Parathyroid adenoma (tissue), 2 donors: ENCODE data around the gene C12orf43.

Source experiments
- H2AFZ ChIP-seq: fragments of 300-600 bp; sonication (generic); one replicate; pipeline ENCODE4 v1.7.0; 2017; ENCODE audit warnings: antibody characterized with exemption, mild to moderate bottlenecking
- H3K27ac ChIP-seq: fragments of 300-600 bp; sonication (generic); one replicate; pipeline ENCODE4 v1.7.0; 2017
- H3K27me3 ChIP-seq: fragments of 300-600 bp; sonication (generic); one replicate; pipeline ENCODE4 v1.7.0; 2017; ENCODE audit warnings: low read length; ENCODE audit not compliant: control insufficient read depth, insufficient read depth
- H3K36me3 ChIP-seq: fragments of 300-600 bp; sonication (generic); one replicate; pipeline ENCODE4 v1.7.0; 2017; ENCODE audit warnings: low read length; ENCODE audit not compliant: control insufficient read depth, insufficient read depth
- H3K4me1 ChIP-seq: fragments of 300-600 bp; sonication (generic); one replicate; pipeline ENCODE4 v1.7.0; 2017; ENCODE audit warnings: control low read depth
- H3K4me2 ChIP-seq: fragments of 300-600 bp; sonication (generic); one replicate; pipeline ENCODE4 v1.7.0; 2017; ENCODE audit warnings: low read length
- H3K4me3 ChIP-seq: fragments of 300-600 bp; sonication (generic); one replicate; pipeline ENCODE4 v1.7.0; 2017; ENCODE audit warnings: low read depth, low read length
- H3K79me2 ChIP-seq: fragments of 300-600 bp; sonication (generic); one replicate; pipeline ENCODE4 v1.7.0; 2017; ENCODE audit warnings: control low read depth
- H3K9ac ChIP-seq: fragments of 300-600 bp; sonication (generic); one replicate; pipeline ENCODE4 v1.7.0; 2017; ENCODE audit warnings: mild to moderate bottlenecking
- H3K9me3 ChIP-seq: fragments of 300-600 bp; sonication (generic); one replicate; pipeline ENCODE4 v1.7.0; 2017; ENCODE audit warnings: low read length; ENCODE audit not compliant: control insufficient read depth
- CTCF ChIP-seq: fragments of 300-600 bp; sonication (generic); IDR thresholded peaks from one replicate; pipeline ENCODE4 v1.7.0; 2017; ENCODE audit warnings: antibody characterized with exemption, mild to moderate bottlenecking
- donor health status: primary hyperparathyroidism.

Gene C12orf43

GRCh38 chr12:121030576-121031212 is 14.4 kb upstream of the C12orf43 start:
- H2AFZ ChIP-seq: no peak overlapping the region
- H3K27ac ChIP-seq: no peak overlapping the region
- H3K36me3 ChIP-seq: no peaks in the 10 kb centered on the region
- H3K79me2 ChIP-seq: no peaks in the 10 kb centered on the region
- H3K9me3 ChIP-seq: no peaks in the 10 kb centered on the region
- H3K4me2 ChIP-seq: no peak overlapping the region
- no peak for TF ChIP-seq CTCF
- no peak overlapping the region for H3K9ac ChIP-seq
- no peaks in the 10 kb centered on the region for H3K27me3 ChIP-seq
- H3K4me1 ChIP-seq: peaks cover 4% of the 10 kb centered on the region
- H3K4me3 ChIP-seq: no peak overlapping the region

- H3K4me1 ChIP-seq: peaks cover 4% of the 10 kb centered on the region
- H3K27ac ChIP-seq: peak overlapping the region; percentile 5
- H3K27me3 ChIP-seq: no peaks in the 10 kb centered on the region
- H2AFZ ChIP-seq: peak overlapping the region; percentile 54
- H3K79me2 ChIP-seq: no peaks in the 10 kb centered on the region
- TF ChIP-seq CTCF: peak; percentile 21
- H3K9ac ChIP-seq: no peak overlapping the region
- peak overlapping the region; percentile 17 for H3K4me2 ChIP-seq
- H3K4me3 ChIP-seq: no peak overlapping the region
- no peaks in the 10 kb centered on the region for H3K9me3 ChIP-seq
- no peaks in the 10 kb centered on the region for H3K36me3 ChIP-seq
These were observed 10.2 kb upstream of the C12orf43 start for GRCh38 chr12:121026274-121027045.

GRCh38 chr12:121025442-121026226 is 9.3 kb upstream of the C12orf43 start:
- Histone ChIP-seq H3K36me3 (no peaks in the 10 kb centered on the region), H3K4me1 (peaks cover 4% of the 10 kb centered on the region), H3K9ac (no peak overlapping the region), H3K79me2 (no peaks in the 10 kb centered on the region), H3K27me3 (no peaks in the 10 kb centered on the region), H3K9me3 (no peaks in the 10 kb centered on the region), H3K4me2 (peak overlapping the region; percentile 17), H3K27ac (no peak overlapping the region), H2AFZ (peak overlapping the region; percentile 54), H3K4me3 (no peak overlapping the region)
- no peak for TF ChIP-seq CTCF

- Histone ChIP-seq H3K27ac (no peak overlapping the region), H3K27me3 (no peaks in the 10 kb centered on the region), H3K79me2 (no peaks in the 10 kb centered on the region), H3K9me3 (no peaks in the 10 kb centered on the region), H3K4me1 (peaks cover 4% of the 10 kb centered on the region), H3K4me3 (no peak overlapping the region), H2AFZ (no peak overlapping the region), H3K4me2 (no peak overlapping the region), H3K9ac (no peak overlapping the region), H3K36me3 (no peaks in the 10 kb centered on the region)
- no peak for TF ChIP-seq CTCF
These were observed 7.5 kb upstream of the C12orf43 start for GRCh38 chr12:121023799-121024198.
